Fibroblast of upper back skin (primary cell): ENCODE data around the gene SLC1A5.
"Not testable (repeated sequence)": the region's sequence is repeated elsewhere in the genome, so short reads cannot be mapped to it uniquely, and the experiment has no call there.

Experiments
- DNase-seq: peaks from one replicate; pipeline ENCODE4 v3.0.0-alpha.2; 2013

Gene SLC1A5

DNA sequence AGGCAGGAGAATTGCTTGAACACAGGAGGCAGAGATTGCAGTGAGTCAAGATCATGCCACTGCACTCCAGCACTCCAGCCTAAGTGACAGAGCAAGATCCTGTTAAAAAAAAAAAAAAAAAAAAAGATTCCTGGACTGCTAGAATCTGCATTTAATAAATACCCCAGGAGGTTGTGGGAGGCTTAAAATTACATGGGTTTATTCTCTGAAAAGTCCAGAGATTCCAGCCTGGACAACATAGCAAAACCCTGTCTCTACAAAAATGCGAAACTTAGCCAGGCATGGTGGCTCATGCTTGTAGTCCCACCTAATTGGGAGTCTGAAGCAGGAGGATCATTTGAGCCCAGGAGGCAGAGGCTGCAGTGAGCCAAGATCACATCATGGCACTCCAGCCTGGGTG lies 9.5 kb upstream of the SLC1A5 start:
- no peak for DNase-seq

DNA sequence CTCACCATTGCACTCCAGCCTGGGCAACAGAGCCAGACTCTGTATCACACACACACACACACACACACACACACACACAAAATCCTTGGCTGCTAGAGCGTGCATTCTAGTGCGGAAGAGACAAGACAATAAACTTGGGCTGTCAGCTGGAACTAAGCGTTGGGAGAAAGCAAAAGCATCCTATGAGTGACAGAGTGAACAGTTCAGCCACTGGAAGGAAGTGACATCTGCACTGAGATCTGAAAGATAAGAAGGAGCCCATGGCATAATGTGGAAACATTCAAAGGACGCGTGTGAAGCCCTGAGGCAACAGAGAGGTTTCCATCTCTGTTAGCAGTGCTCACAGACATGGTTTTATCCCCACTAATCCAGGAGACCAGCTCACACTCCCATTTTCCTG lies 3.5 kb upstream of the SLC1A5 start:
- no peak for DNase-seq

DNA sequence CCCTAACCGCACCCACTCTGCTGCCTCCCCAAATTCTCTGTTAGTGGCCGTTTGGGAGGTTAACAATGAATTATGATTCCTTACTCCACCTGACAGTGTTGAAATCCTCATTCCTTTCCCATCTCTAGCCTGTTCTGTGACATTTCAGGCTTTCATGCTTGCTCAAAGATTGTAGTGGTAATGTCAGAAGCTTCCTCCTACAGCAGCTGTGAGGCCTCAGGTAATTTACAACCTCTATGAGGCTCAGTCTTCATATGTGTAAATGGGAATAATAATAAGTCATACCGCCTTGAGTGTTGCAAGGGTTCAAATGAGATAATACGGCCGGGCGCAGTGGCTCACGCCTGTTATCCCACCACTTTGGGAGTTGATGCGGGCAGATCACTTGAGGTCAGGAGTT lies 977 bp upstream of the SLC1A5 start:
- DNase-seq = no peak

GRCh38 chr19:46788968-46789338 lies 559 bp upstream of the SLC1A5 start:
- no peak for DNase-seq

- peak; percentile 70 for DNase-seq
Measured at GRCh38 chr19:46787331-46788261, 798 bp downstream of the SLC1A5 start.

GRCh38 chr19:46787040-46787330 lies 1.4 kb downstream of the SLC1A5 start:
- DNase-seq = no peak

DNA sequence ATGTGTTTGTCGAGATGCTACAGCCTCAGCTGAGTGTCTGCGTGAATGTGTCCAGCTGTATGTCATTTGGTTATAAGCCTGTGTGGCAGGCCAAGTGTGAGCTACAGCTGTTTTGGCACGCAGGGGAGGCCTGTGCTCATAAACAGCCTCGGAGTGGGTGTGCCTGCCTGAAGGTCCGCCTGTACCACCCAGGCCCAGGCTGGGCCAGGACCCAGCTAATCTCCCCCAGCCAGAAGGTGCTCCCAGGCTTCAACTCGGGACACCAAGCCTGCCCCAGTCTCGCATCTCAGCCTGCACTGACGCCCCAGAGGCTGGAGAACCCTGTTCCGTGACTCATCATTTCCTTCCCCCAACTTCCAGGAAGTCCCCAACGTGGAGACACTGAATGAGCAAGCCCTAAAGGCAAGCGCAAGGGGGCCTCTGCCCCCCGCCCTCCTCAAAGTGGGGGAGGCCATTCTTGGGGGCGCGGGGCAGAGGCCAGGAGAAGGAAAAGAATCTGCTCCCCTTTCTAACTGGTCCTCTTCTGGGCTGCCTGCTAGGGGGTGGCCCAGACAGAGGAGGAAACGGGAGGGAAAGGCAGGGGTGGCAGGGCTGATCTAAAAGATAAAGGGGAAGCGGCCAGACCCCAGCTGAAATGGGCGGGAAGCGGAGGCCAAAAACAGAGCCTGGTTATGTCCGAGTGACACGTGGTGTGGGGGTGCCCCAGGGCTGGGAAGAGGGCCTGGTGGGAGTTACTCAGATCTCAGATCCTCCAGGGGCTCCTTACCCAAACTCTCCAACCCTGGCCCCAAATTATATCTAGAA lies 2.0 kb downstream of the SLC1A5 start:
- peak; percentile 84 for DNase-seq

GRCh38 chr19:46785980-46786235 lies 2.5 kb downstream of the SLC1A5 start:
- no peak for DNase-seq

GRCh38 chr19:46785054-46785979 lies 3.1 kb downstream of the SLC1A5 start:
- no peak for DNase-seq

DNA sequence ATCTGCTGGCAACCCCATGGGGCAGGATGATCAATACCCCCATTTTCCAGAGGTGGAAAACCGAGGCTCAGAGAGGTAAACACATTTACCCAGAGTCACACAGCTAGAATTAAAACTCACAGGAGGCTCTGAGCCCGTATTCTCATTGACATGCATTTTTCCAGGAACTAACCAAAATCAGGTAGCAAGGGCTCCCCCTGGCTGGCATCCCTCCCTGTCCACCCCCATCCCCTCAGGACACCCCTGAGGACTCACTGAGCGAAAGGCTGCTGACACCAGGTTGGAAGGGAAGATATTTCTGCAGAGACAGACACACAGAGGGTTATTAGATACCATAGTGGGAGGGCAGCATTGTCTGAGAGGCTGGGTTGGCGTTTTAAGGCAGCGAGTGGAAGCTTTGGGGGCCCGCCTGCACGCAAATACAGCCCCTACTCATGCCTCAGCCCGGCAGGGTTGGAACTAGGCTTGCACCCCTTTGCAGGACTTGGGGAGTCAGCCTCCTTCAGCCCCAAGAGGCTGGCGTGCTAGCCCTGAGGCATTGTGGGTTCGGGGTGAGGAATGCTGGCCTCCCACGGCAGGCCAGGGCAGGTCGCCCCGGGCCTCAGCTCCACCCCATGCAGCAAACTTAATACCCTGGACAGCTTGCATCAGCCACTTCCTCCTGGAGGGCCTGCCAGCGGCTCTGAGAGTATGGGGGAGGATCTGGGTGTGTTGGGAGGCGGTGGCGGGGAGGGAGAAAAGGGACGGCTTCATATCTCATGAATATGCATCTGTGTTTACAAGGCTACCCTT lies 3.9 kb downstream of the SLC1A5 start:
- peak; percentile 97 for DNase-seq

GRCh38 chr19:46783670-46784069 lies 4.7 kb downstream of the SLC1A5 start:
- no peak for DNase-seq

- DNase-seq = no peak
Measured at GRCh38 chr19:46782355-46783019, 5.9 kb downstream of the SLC1A5 start.

DNA sequence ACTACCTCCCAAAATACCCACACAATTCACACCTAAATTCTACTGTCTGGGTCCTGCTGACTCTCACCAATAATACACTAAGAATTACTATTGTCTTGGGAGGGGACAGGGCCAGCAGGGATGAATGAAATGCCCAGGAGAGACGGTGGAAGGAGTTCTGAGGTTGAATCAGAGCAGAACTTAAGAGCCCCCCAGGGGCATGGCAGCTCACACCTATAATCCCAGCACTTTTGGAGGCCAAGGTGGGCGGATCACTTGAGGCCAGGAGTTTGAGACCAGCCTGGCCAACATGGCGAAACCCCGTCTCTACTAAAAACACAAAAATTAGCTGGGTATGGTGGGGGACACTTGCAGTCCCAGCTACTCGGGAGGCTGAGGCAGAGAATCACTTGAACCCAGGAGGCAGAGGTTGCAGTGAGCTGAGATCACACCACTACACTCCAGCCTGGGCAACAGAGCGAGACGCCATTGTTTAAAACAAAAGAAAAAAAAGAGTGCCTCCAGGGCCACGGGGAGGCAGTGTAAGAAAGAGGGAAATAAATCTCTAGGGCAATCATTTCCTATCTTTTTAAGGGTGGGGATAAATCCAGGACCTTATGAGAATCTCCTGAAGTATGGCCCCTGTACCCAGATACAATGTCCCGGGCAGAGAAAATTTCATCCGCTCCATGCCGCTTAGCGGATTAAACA lies 10.3 kb downstream of the SLC1A5 start:
- not testable (repeated sequence) for DNase-seq

- DNase-seq = no peak
Measured at GRCh38 chr19:46776927-46777911, 11.2 kb downstream of the SLC1A5 start.

- DNase-seq = no peak
Measured at GRCh38 chr19:46775642-46776258, 12.6 kb downstream of the SLC1A5 start.

DNA sequence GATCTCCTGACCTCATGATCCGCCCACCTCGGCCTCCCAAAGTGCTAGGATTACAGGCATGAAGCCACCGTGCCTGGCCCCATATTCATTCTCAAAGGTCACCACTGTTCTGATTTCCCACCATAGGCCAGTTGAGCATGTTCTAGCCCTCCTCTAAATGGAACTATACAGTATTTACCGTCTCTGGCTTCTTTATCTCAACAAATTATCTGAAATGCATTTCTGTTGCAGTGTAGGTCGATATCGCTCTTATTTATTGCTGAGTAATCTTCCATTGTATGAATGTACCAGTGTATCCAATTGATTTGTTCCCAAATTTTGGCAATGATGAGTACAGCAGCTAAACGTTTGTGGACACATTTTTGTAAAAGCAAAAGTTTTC lies 15.4 kb downstream of the SLC1A5 start:
- no peak for DNase-seq

GRCh38 chr19:46772170-46773017 lies 16.0 kb downstream of the SLC1A5 start:
- DNase-seq = peak; percentile 36

GRCh38 chr19:46768746-46769145 lies 19.6 kb downstream of the SLC1A5 start:
- not testable (repeated sequence) for DNase-seq
